Left ventricle myocardium superior (tissue), 1 donor: ENCODE data around the gene CARMIL1. TPM values are rescaled to one million over a fixed set of nuclear protein-coding genes. Genes with fewer than 3 reads are reported as not detected.
A peak's percentile ranks its signal among the peaks of the same experiment; 100 is the strongest.

Experiments
- ATAC-seq: fragments of 200-7000 bp; cut with Tn5 transposase; one replicate; pipeline ENCODE4 v1.9.1; 2020; ENCODE audit warnings: mild to moderate bottlenecking, moderate library complexity
- DNase-seq: peaks from one replicate; pipeline ENCODE4 v3.0.0-alpha.2; 2020
- intact Hi-C: fragments of 100-400 bp; cut with micrococcal nuclease; formaldehyde crosslinking; loops from one replicate; pipeline ENCODE4 v1.11.0; 2022
- total RNA-seq: library from RNA; stranded (reverse); fragmentation: NEBNext Ultra II Directional; extraction: Animal tissue kit (Norgen Biotek cat#: 25700); gene quantifications from one replicate; pipeline ENCODE4 v1.2.1, GENCODE V29; 2021
- donor health status: DM: no; HTN: yes; CAD: no; lungs with severe emphysema.

Gene CARMIL1
- total RNA-seq, 1 donor from 2014 or later, result 4.7 TPM

DNA sequence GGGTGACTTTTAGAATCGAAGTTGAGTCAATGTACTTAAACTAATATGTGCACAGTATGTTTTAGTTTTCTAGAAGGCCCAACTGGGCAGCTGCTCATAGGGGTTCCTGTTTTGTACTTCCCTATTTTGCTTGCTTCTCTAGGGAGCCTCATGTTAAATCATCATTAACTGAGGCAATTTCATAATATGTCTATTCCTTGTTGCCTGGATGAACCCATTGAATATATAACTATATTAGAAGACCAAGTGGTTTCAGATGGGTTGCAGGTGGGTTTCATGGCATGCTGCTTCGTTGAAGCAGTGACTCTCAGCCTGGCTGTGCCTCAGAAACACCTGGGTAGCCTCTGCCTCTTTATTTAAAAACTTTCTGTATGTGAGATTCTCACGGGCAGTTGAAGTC is 22.2 kb downstream of the CARMIL1 start:
- no peak for ATAC-seq
- DNase-seq, result no peak
- intact Hi-C loops, result no loop called here

- no peak for DNase-seq
- no peak for ATAC-seq
- intact Hi-C loops, result no loop called here
Measured at GRCh38 chr6:25302151-25302550, 23.0 kb downstream of the CARMIL1 start.

DNA sequence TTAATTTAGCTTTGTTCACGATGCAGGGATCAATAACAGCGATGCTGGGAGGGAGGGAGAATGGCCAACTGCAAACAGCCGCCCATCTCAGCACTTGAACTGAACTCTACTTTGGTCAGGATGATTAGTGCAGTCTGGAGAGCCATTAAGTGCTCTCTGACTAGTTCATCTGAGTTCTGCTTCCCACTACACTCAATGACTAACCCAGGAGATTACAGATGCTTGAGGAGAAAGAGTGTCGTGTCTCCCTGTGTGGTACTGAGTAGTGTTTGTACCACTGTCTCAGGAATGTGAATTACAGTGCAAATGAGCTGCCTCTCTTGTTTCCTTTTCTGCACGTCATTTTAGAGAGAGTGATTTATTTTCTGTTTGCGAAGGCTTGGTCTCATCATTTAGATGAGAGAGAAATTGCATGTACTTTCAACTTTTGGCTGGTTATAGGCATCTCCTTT is 23.5 kb downstream of the CARMIL1 start:
- peak; percentile 73 for ATAC-seq
- DNase-seq, result no peak
- intact Hi-C loops, result no loop called here

- DNase-seq (no peak), ATAC-seq (no peak)
- intact Hi-C loops, result no loop called here
Measured at GRCh38 chr6:25303254-25303653, 24.1 kb downstream of the CARMIL1 start.

- DNase-seq (no peak), ATAC-seq (no peak)
- intact Hi-C loops, result no loop called here
Measured at GRCh38 chr6:25306379-25306778, 27.2 kb downstream of the CARMIL1 start.

DNA sequence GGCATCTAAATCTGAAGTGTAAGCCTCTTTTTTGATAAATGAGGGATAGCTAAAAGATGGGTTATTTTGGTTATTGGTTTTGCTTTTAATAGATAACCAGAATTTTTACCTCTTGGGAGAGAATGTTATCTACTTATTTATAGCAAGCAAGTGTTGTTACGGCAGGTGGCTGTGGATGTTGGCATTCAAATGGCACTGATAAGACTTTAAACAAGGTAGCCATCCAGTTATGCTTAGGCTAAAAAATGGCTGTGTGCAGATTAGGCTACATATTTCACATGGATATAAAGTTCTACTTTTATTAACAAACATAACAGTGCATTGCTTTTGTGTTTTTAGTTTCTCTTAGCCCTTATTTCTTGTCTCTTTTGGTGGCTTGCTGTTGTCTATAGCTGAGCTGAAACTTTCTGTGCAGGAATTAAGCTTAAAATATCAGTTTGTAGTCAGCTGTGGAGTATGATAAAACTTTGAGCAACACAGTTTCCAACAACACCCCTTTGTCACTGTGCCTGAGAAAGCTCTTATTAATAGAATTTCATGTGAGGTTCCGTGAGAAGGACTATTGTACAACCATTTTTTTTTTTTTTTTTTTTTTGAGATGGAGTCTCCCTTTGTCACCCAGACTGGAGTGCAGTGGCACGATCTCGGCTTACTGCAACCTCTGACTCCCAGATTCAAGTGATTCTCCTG is 28.8 kb downstream of the CARMIL1 start:
- ATAC-seq (peak; percentile 9), DNase-seq (no peak)
- intact Hi-C loops, result no loop called here

- ATAC-seq (no peak), DNase-seq (no peak)
- intact Hi-C loops, result no loop called here
Measured at GRCh38 chr6:25309886-25310285, 30.7 kb downstream of the CARMIL1 start.

DNA sequence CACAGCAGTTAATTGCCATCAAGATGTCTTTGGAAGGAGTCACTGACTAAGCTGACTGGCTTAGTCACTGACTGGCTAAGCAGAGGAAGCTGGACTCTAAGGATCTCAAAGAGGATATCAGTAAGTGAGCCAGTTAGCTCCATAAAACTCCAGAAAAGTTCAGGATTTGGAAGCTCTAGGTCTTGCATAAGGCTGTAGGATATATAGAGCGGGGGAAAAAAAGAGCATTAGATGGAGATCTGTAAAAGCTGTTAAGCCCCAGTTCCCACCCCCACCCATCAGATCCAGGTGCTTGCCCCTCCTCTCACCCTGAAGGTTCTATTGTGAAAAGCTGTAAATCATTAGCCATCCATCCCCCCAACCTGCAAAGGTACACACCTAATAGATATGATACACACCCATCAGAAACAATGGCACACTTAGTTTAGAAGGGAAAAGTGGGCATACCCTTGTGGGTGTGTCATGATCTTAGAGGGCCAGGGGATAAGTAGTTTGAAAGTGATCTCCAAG is 32.2 kb downstream of the CARMIL1 start:
- DNase-seq (no peak), ATAC-seq (peak; percentile 42)
- intact Hi-C loops, result no loop called here

- ATAC-seq (peak; percentile 64), DNase-seq (no peak)
- intact Hi-C loops, result no loop called here
Measured at GRCh38 chr6:25312034-25312620, 33.0 kb downstream of the CARMIL1 start.

GRCh38 chr6:25312703-25313102 is 33.5 kb downstream of the CARMIL1 start:
- intact Hi-C loops, result no loop called here
- ATAC-seq (peak; percentile 47), DNase-seq (no peak)

- ATAC-seq (no peak), DNase-seq (no peak)
- intact Hi-C loops, result no loop called here
Measured at GRCh38 chr6:25314509-25315175, 35.5 kb downstream of the CARMIL1 start.

DNA sequence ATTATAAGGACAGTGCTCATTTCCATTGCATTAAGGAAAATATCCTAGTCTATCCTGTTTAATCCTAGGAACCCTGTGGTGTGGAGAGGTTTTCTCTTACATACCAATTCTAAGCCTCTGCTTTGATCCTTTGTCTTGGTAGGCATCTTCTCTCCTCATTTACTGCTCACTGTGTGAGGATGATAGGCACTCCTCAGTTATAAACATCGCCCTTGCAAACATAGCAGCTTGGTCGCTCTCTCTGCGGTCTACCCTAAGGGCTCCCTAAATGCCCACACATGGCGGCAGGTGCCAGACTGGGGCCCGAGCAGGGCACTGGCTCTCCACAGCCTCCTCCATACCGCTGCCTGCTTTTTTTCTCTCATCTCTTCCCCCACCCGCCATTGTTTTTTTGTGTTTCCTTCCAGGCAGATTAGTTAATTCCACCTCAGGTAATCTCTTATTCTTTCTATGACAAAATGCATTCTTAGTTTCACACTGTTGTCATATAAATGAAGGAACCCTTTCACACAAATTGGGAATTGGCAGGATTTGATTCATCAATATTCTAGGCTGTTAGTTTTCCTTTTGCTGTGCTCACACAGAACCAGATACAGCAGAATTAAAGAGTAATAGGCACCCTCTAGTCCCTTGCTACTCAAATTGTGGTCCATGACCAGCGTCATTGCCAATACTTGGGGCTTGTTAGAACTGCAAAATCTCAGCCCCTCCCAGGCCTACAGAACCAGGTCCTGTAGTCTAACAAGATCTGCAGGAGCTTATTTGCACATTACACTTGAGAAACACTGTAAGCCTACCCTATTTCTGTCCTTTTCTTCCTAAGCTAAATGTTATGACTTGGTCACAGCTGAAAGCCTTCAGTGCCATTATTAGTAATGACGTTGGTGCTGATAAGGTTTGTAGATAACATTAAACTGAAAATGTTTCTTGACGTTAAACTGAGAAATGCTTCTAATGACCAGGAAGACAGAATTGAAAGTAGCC is 36.3 kb downstream of the CARMIL1 start:
- intact Hi-C loops, result no loop called here
- DNase-seq (no peak), ATAC-seq (peak; percentile 12)

DNA sequence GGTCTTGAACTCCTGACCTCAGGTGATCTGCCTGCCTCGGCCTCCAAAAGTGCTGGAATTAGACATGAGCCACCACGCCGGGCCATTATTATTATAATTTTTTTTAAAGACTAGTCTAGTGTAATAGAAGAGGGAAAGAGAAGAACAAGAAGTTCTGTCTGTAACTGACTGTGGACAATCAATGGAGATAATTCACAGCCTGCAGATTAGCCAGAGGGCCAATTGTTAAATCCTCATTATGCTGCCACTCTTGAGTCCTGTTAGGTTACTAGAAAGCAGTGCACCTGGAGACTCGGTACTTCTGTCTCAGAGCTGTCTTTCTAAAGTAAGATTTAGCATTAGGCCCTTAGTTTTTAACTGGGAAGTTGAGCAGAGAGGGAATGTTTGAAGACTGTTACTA is 37.5 kb downstream of the CARMIL1 start:
- DNase-seq (no peak), ATAC-seq (no peak)
- intact Hi-C loops, result no loop called here

DNA sequence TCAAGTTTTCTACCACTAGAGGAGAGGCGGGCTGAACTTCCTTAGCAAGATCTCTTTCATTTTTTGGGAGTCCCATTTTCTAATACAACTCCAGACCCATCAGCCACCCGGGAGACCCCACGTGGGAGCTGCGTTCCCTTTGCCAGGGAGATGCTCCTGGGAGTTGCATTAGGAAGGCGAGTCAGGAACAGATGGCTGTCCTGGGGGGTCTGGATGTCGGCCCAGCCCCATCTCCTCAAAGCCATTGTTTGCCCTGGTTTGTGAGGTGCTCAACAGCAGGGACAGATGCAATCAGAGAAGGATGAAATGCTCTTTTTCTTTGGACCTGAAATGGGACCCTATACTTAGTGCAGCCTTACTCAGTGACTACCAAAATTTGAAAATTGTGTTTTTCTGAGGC is 39.4 kb downstream of the CARMIL1 start:
- intact Hi-C loops, result no loop called here
- ATAC-seq (peak; percentile 42), DNase-seq (peak; percentile 52)

GRCh38 chr6:25320459-25320858 is 41.3 kb downstream of the CARMIL1 start:
- no peak for DNase-seq
- intact Hi-C loops, result no loop called here
- ATAC-seq, result no peak

GRCh38 chr6:25322692-25323091 is 43.5 kb downstream of the CARMIL1 start:
- DNase-seq (no peak), ATAC-seq (no peak)
- intact Hi-C loops, result no loop called here

DNA sequence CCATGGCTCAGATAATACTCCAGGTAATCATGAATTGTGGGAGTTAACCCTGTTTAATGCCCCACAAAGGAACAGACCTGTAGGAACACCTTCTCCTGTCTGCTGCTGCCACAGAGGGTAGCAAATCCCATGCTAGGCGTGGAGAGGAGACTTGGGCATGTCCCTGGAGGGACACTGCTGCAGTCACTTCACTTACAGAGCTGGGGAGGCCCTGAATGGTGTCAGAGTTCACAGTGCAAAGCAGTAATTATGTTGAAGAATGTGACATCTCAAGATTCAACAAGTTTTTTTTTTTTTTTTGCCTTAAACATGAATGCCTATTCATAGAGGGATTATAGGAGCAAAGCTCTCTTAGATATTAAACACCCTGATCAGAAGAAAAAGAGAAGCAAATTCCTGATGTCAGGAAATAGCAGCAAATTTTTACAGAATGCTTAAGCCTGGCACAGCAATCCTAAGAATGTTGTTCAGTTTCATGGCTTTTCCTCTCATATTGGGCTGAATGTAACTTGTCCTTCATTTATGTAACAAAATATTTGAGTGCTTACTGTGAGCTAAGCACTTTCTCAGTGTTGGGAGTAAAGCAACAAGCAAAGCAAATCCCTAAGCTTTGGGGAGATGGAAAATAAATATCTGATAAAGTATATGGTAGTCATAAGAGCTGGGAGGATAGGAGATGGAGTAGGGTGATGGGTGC is 45.0 kb downstream of the CARMIL1 start:
- ATAC-seq (no peak), DNase-seq (no peak)
- intact Hi-C loops, result no loop called here

DNA sequence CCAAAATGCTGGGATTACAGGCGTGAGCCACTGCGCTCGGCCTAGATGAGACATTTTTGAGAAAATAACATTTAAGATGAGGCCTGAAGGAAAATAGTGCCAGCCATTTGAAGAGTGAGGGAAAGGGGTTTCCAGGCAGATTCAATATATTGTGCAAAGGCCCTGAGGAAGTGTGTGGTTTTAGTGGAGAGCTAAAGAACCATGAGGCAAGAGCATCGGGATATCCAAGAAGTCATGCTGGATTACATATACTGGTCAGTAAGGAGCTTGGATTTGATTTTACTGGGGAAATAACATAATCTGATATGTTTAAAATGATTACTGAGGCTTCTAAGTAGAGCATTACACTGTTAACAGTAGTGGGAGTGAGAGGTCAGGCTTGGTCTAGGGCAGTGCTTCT is 47.0 kb downstream of the CARMIL1 start:
- intact Hi-C loops, result no loop called here
- DNase-seq (no peak), ATAC-seq (no peak)

GRCh38 chr6:25326960-25327359 is 47.8 kb downstream of the CARMIL1 start:
- intact Hi-C loops, result no loop called here
- ATAC-seq (peak; percentile 70), DNase-seq (no peak)
